ENCODE measurements around the gene PAK2. TPM values are rescaled to one million over a fixed set of nuclear protein-coding genes. Genes with fewer than 3 reads are reported as not detected.
"Not testable (repeated sequence)": the region's sequence is repeated elsewhere in the genome, so short reads cannot be mapped to it uniquely, and the experiment has no call there.

The PAK2 gene
- total RNA-seq, 2 experiments from 2014 or later = 79.4 to 81.2 TPM

DNA sequence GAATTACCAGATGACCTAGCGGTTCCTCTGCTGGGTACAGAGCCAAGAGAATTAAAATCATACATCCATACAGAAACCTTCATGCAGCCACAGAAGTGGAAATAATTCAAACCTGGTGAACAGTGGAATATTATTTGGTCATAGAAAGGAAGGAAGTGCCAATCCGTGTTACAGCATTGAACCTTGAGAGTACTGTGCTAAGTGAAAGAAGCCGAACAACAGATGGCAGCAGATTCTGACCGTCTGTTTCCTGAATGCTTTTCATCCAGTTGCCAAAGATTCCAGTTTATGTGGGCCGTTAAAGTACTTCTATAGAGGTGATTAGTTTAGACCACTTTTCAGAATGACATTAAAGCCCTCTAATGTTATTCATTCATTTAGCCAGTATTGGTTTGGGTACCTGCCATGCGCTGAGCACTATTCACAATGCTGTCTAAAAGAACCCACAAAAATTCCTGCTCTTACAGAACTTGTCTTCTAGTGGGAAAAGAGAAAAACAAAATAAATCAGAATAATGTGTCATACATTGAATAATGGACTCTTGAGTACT is 82.2 kb downstream of the PAK2 start:
- POLR2A ChIA-PET = no interaction called here
- Mint-ChIP-seq H3K27ac (no peak overlapping the region), H3K4me3 (no peak overlapping the region), H3K36me3 (ENCODE audit: low read depth) (peaks cover 38% of the 10 kb centered on the region), H3K9me3 (no peaks in the 10 kb centered on the region), H3K4me1 (ENCODE audit: low read depth) (no peaks in the 10 kb centered on the region), H3K27me3 (no peaks in the 10 kb centered on the region)
- DNase-seq = no peak
- intact Hi-C loops (cut with micrococcal nuclease) = no loop called here
- no peak for ATAC-seq
- CTCF ChIA-PET = no interaction called here
- TF ChIP-seq, protein P1, sequence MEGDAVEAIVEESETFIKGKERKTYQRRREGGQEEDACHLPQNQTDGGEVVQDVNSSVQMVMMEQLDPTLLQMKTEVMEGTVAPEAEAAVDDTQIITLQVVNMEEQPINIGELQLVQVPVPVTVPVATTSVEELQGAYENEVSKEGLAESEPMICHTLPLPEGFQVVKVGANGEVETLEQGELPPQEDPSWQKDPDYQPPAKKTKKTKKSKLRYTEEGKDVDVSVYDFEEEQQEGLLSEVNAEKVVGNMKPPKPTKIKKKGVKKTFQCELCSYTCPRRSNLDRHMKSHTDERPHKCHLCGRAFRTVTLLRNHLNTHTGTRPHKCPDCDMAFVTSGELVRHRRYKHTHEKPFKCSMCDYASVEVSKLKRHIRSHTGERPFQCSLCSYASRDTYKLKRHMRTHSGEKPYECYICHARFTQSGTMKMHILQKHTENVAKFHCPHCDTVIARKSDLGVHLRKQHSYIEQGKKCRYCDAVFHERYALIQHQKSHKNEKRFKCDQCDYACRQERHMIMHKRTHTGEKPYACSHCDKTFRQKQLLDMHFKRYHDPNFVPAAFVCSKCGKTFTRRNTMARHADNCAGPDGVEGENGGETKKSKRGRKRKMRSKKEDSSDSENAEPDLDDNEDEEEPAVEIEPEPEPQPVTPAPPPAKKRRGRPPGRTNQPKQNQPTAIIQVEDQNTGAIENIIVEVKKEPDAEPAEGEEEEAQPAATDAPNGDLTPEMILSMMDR (IDR thresholded peaks at IDR 0.05) = no peak

DNA sequence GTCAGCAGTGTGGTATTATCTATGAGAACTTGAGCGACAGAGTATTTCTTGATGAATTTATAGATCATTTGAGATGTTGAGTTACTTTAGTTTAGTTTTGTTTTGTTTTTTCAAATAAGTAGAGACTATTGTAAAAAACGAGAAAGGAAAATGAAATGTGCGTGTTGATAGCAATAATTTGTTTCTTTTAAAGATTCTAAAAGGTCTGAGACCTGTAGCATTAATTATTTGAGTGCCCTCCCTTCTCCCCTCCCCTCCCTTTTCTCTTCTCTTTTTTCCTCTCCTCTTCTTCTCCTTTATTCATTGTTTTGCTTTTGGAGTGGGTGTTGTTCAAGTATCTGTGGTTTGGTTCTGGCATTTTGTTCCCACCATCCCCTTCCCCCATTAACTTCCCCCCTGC is 90.0 kb downstream of the PAK2 start:
- H3K27me3 Mint-ChIP-seq; ATAC-seq; H3K4me1 Mint-ChIP-seq (ENCODE audit: low read depth); CTCF ChIA-PET; H3K27ac Mint-ChIP-seq; H3K4me3 Mint-ChIP-seq; H3K9me3 Mint-ChIP-seq; POLR2A ChIA-PET; DNase-seq: not testable (repeated sequence)
- intact Hi-C loops (cut with micrococcal nuclease) = loop anchor here (10.0 kb wide), 1 partner anchor 115 kb away; the partner anchor contains the start of gene NCBP2
- H3K36me3 Mint-ChIP-seq (ENCODE audit: low read depth) = peaks cover 13% of the 10 kb centered on the region

DNA sequence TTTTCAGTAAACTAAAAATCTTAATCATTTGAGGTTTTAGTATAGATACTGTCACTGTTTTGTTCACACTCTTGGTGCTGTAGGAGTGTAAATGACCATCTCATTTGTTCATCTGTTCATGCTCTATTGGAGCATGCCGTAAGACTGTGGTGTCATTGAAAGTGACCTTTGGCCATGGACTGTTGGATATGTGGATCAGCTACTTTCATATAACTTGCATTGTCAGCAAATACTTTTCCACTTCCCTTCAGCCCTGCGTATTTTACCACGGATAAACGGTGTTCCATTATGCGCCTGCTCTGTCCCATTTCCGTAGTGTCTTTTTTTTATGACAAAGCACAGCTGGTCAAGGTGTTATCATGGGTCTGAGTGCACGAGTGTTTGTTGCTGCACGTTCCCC is 95.4 kb downstream of the PAK2 start:
- ChIA-PET CTCF (interaction anchor here (0.7 to 4.5 kb wide), 8 partner anchors 8 to 306 kb away, joined by 3 to 27 read pairs (median 4); partner anchors contain the start of gene NCBP2), POLR2A (interaction anchor here (0.6 to 0.7 kb wide), 2 partner anchors 34 to 206 kb away, joined by 4 read pairs; no protein-coding TSS in a partner anchor)
- H3K36me3 Mint-ChIP-seq (ENCODE audit: low read depth) = peaks cover 3% of the 10 kb centered on the region
- no peaks in the 10 kb centered on the region for H3K4me1 Mint-ChIP-seq (ENCODE audit: low read depth)
- no peak overlapping the region for H3K4me3 Mint-ChIP-seq
- TF ChIP-seq, protein P1 (IDR thresholded peaks at IDR 0.05) = no peak
- no peaks in the 10 kb centered on the region for H3K27me3 Mint-ChIP-seq
- DNase-seq = no peak
- no peak overlapping the region for H3K27ac Mint-ChIP-seq
- H3K9me3 Mint-ChIP-seq = no peaks in the 10 kb centered on the region
- intact Hi-C loops (cut with micrococcal nuclease) = loop anchor here (5.0 to 10.0 kb wide), 2 partner anchors 110 to 132 kb away; partner anchors contain the start of genes NCBP2 and PIGZ
- ATAC-seq = no peak

DNA sequence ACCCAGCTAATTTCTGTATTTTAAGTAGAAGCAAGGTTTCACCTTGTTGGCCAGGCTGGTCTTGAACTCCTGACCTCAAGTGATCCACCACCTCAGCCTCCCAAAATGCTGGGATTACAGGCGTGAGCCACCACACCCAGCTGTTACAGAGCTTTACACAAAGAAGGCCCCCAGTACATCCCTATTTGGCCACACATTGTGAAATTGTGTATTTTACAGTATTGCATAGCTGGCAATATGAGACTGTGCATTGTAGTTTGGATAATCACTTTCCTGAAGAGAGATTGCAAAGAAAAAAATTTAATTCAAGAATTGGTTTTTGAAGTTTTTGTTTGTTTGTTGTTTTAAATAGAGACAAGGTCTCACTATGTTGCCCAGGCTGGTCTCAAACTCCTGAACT is 97.0 kb downstream of the PAK2 start:
- H3K36me3 Mint-ChIP-seq (ENCODE audit: low read depth); POLR2A ChIA-PET; H3K27ac Mint-ChIP-seq; ATAC-seq; DNase-seq; H3K4me1 Mint-ChIP-seq (ENCODE audit: low read depth); H3K27me3 Mint-ChIP-seq; H3K4me3 Mint-ChIP-seq; H3K9me3 Mint-ChIP-seq: not testable (repeated sequence)
- intact Hi-C loops (cut with micrococcal nuclease) = loop anchor here (5.0 to 10.0 kb wide), 2 partner anchors 108 to 131 kb away; partner anchors contain the start of genes NCBP2 and PIGZ
- CTCF ChIA-PET = interaction anchor here (0.9 to 4.5 kb wide), 7 partner anchors 8 to 314 kb away, joined by 3 to 27 read pairs (median 6); partner anchors contain the start of genes MELTF and NCBP2

DNA sequence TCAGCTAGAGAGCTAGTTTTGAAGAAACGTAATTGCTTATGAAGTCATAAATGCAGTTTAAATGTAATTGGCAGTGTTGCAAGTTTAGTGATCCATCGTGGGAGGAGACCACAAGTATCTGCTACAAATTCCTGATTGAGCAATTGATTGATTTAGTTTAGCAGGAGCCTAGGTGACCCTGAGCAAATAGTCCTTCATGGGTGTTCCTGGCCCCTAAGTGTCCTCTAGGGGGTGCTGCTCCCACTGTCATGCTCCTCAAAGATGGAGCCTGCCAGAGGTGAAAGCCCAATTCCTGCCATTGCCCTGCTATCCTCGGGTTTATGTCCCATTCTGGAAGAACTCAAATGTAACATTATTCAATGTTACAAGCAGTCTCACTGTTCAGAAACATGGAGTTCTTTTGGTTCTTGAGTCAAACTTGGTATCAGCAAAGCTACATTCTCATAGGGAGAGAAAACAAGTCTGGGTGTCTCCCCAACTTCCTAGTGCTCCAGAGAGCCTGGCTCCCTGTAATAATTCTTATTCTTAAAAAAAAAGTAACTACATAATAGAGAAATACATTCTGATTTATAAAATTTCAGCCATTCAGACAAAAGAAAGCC is 98.3 kb downstream of the PAK2 start:
- ATAC-seq = peak; percentile 94
- Mint-ChIP-seq H3K27me3 (no peaks in the 10 kb centered on the region), H3K4me3 (no peak overlapping the region), H3K36me3 (ENCODE audit: low read depth) (no peaks in the 10 kb centered on the region), H3K4me1 (ENCODE audit: low read depth) (no peaks in the 10 kb centered on the region), H3K27ac (no peak overlapping the region), H3K9me3 (no peaks in the 10 kb centered on the region)
- DNase-seq = peak; percentile 88
- intact Hi-C loops (cut with micrococcal nuclease) = loop anchor here (5.0 to 10.0 kb wide), 2 partner anchors 107 to 129 kb away; partner anchors contain the start of genes NCBP2 and PIGZ
- CTCF ChIA-PET = interaction anchor here (0.7 to 4.5 kb wide), 36 partner anchors 9 to 349 kb away, joined by 3 to 27 read pairs (median 4); partner anchors contain the start of genes FBXO45, MELTF, NCBP2 and PIGZ
- TF ChIP-seq, protein P1 (IDR thresholded peaks at IDR 0.05) = peak; percentile 88
- POLR2A ChIA-PET = interaction anchor here (0.9 to 1.2 kb wide), 2 partner anchors 105 to 132 kb away, joined by 4 read pairs; partner anchors contain the start of gene NCBP2

DNA sequence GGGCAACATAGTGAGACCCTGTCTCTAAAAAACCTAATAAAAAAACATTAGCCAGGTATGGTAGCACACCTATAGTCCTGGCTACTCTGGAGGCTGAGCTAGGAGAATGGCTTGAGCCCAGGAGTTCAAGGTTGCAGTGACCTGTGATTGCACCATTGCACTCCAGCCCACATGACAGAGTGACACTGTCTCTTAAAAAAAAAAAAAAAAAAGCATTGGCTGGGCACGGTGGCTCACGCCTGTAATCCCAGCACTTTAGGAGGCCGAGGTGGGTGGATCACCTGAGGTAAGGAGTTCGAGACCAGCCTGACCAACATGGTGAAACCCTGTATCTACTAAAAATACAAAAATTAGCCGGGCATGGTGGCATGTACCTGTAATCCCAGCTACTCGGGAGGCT is 99.7 kb downstream of the PAK2 start:
- H3K4me3 Mint-ChIP-seq; H3K27ac Mint-ChIP-seq; ATAC-seq; H3K9me3 Mint-ChIP-seq; H3K4me1 Mint-ChIP-seq (ENCODE audit: low read depth); H3K27me3 Mint-ChIP-seq; DNase-seq; H3K36me3 Mint-ChIP-seq (ENCODE audit: low read depth): not testable (repeated sequence)
- intact Hi-C loops (cut with micrococcal nuclease) = loop anchor here (5.0 to 10.0 kb wide), 2 partner anchors 105 to 128 kb away; partner anchors contain the start of genes NCBP2 and PIGZ
- ChIA-PET CTCF (interaction anchor here (1.2 kb wide), 1 partner anchor 102 kb away, joined by 4 read pairs; the partner anchor contains the start of gene NCBP2), POLR2A (interaction anchor here (0.6 kb wide), 1 partner anchor 221 kb away, joined by 3 read pairs; no protein-coding TSS in a partner anchor)

All from activated CD8-positive, alpha-beta T cell treated with anti-CD3 and anti-CD28 coated beads for 36 hours (primary cell).